ENCODE measurements around the gene ZNF236. TPM values are rescaled to one million over a fixed set of nuclear protein-coding genes. Genes with fewer than 3 reads are reported as not detected.
A peak's percentile ranks its signal among the peaks of the same experiment; 100 is the strongest.

Gene ZNF236
- total RNA-seq, 1 donor from 2014 or later, result 32.5 TPM

GRCh38 chr18:76814256-76814655 lies 8.1 kb upstream of the ZNF236 start:
- Mint-ChIP-seq H3K27ac (no peak overlapping the region), H3K27me3 (no peaks in the 10 kb centered on the region), H3K4me3 (ENCODE audit: low read depth) (no peak overlapping the region), H3K36me3 (ENCODE audit: insufficient read depth) (peaks cover 6% of the 10 kb centered on the region), H3K9me3 (ENCODE audit: low read depth) (no peaks in the 10 kb centered on the region), H3K4me1 (ENCODE audit: low read depth) (no peaks in the 10 kb centered on the region)
- TF ChIP-seq CTCF (IDR thresholded peaks at IDR 0.05; ENCODE audit: unreplicated experiment), result no peak
- DNase-seq (ENCODE audit: low spot score, unreplicated experiment), result no peak

GRCh38 chr18:76816127-76816526 lies 6.2 kb upstream of the ZNF236 start:
- peaks cover 10% of the 10 kb centered on the region for H3K36me3 Mint-ChIP-seq (ENCODE audit: insufficient read depth)
- TF ChIP-seq CTCF (IDR thresholded peaks at IDR 0.05; ENCODE audit: unreplicated experiment), result no peak
- H3K27ac Mint-ChIP-seq, result peak overlapping the region; percentile 81
- no peak for DNase-seq (ENCODE audit: low spot score, unreplicated experiment)
- H3K27me3 Mint-ChIP-seq, result no peaks in the 10 kb centered on the region
- no peak overlapping the region for H3K4me3 Mint-ChIP-seq (ENCODE audit: low read depth)
- H3K9me3 Mint-ChIP-seq (ENCODE audit: low read depth), result no peaks in the 10 kb centered on the region
- peaks cover 8% of the 10 kb centered on the region for H3K4me1 Mint-ChIP-seq (ENCODE audit: low read depth)

GRCh38 chr18:76817888-76818611 lies 4.3 kb upstream of the ZNF236 start:
- Mint-ChIP-seq H3K4me3 (ENCODE audit: low read depth) (no peak overlapping the region), H3K27ac (no peak overlapping the region), H3K36me3 (ENCODE audit: insufficient read depth) (peaks cover 10% of the 10 kb centered on the region), H3K27me3 (no peaks in the 10 kb centered on the region), H3K9me3 (ENCODE audit: low read depth) (no peaks in the 10 kb centered on the region), H3K4me1 (ENCODE audit: low read depth) (peaks cover 9% of the 10 kb centered on the region)
- no peak for DNase-seq (ENCODE audit: low spot score, unreplicated experiment)
- no peak for TF ChIP-seq CTCF (IDR thresholded peaks at IDR 0.05; ENCODE audit: unreplicated experiment)

DNA sequence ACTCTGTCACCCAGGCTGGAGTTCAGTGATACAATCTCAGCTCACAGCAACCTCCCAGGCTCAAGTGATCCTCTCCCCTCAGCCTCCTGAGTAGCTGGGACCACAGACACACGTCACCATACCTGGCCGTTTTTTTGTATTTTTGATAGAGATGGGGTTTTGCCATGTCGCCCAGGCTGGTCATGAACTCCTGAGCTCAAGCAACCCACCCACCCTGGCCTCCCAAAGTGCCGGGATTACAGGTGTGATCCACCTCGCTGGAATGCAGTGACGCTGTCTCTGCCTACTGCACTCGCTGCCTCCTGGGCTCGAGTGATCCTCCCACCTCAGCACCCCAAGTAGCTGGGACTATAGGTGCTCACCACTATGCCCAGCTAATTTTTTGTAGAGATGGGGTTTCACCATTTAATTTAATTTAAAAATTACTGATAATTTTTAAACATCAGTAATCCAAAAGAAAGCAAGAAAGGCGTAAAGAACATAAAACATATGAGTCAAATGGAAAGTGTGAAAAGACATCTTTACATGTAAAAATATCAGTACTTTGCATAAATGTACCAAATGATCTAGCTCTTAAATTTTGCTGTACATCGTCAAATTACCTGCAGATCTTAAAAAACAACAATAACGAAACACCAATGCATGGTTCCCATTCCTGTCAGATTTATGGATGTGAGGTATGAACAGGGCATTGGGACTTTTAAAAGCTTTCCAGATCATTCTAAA lies 2.8 kb upstream of the ZNF236 start:
- no peak overlapping the region for H3K27ac Mint-ChIP-seq
- no peaks in the 10 kb centered on the region for H3K27me3 Mint-ChIP-seq
- TF ChIP-seq CTCF (IDR thresholded peaks at IDR 0.05; ENCODE audit: unreplicated experiment), result no peak
- DNase-seq (ENCODE audit: low spot score, unreplicated experiment), result no peak
- no peaks in the 10 kb centered on the region for H3K9me3 Mint-ChIP-seq (ENCODE audit: low read depth)
- peaks cover 10% of the 10 kb centered on the region for H3K36me3 Mint-ChIP-seq (ENCODE audit: insufficient read depth)
- peak overlapping the region; percentile 45 for H3K4me3 Mint-ChIP-seq (ENCODE audit: low read depth)
- peaks cover 17% of the 10 kb centered on the region for H3K4me1 Mint-ChIP-seq (ENCODE audit: low read depth)

DNA sequence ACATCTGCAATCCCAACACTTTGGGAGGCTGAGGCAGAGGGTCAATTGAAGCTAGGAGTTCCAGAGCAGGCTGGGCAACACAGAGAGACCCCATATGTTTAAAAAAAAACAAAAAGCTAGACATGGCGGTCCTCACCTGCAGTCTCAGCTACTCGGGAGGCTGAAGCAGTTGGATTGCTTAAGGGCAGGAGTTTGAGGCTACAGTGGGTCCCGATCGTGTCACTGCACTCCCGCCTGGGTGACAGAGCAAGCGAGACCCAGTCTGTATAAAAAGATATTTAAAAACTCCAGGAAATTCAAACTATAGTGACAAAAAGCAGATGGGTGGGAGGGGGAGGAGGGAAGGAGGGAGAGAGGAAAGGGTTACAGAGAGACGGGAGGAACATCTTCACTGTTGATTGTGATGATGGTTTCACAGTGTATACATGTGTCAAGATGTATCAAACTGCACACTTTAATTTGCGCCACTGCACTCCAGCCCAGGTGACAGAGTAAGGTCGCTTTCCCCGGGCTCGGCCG lies 942 bp upstream of the ZNF236 start:
- TF ChIP-seq CTCF (IDR thresholded peaks at IDR 0.05; ENCODE audit: unreplicated experiment), result no peak
- Mint-ChIP-seq H3K27ac (peak overlapping the region; percentile 97), H3K36me3 (ENCODE audit: insufficient read depth) (peaks cover 8% of the 10 kb centered on the region), H3K4me3 (ENCODE audit: low read depth) (peak overlapping the region; percentile 91), H3K9me3 (ENCODE audit: low read depth) (no peaks in the 10 kb centered on the region), H3K27me3 (no peaks in the 10 kb centered on the region), H3K4me1 (ENCODE audit: low read depth) (peaks cover 23% of the 10 kb centered on the region)
- DNase-seq (ENCODE audit: low spot score, unreplicated experiment), result no peak

Data from progenitor cell of endocrine pancreas (in vitro differentiated cells).